ENCODE data around the gene UAP1L1. TPM values are rescaled to one million over a fixed set of nuclear protein-coding genes. Genes with fewer than 3 reads are reported as not detected.
A peak's percentile ranks its signal among the peaks of the same experiment; 100 is the strongest.

The UAP1L1 gene
- total RNA-seq, 2 donors from 2014 or later, result 19.9 to 22.0 TPM

GRCh38 chr9:137035507-137035834 is 41.8 kb upstream of the UAP1L1 start:
- DNase-seq (ENCODE audit: low spot score), result no peak
- H3K27ac Mint-ChIP-seq, result peak overlapping the region; percentile 91
- peak overlapping the region; percentile 79 for H3K4me3 Mint-ChIP-seq

GRCh38 chr9:137035937-137036336 is 41.4 kb upstream of the UAP1L1 start:
- Mint-ChIP-seq H3K27me3 (no peaks in the 10 kb centered on the region), H3K4me1 (ENCODE audit: low read depth in 2 of 2) (peaks cover 22 to 36% of the 10 kb centered on the region in 2 donors), H3K9me3 (no peaks in the 10 kb centered on the region), H3K4me3 (no peak overlapping the region), H3K27ac (peak overlapping the region in 1 of 2 donors; percentile 91), H3K36me3 (no peaks in the 10 kb centered on the region)
- DNase-seq (ENCODE audit: low spot score), result no peak
- ATAC-seq, result no peak

More at GRCh38 chr9:137035507-137035834, 41.8 kb upstream of the UAP1L1 start:
- Mint-ChIP-seq H3K4me1 (ENCODE audit: low read depth in 2 of 2) (peaks cover 26 to 41% of the 10 kb centered on the region in 2 donors), H3K9me3 (no peaks in the 10 kb centered on the region), H3K36me3 (no peaks in the 10 kb centered on the region), H3K27me3 (no peaks in the 10 kb centered on the region)
- ATAC-seq, result no peak

GRCh38 chr9:137037035-137037434 is 40.3 kb upstream of the UAP1L1 start:
- ATAC-seq, result no peak
- no peak for DNase-seq (ENCODE audit: low spot score)
- no peaks in the 10 kb centered on the region for H3K9me3 Mint-ChIP-seq
- no peaks in the 10 kb centered on the region for H3K27me3 Mint-ChIP-seq
- no peak overlapping the region for H3K27ac Mint-ChIP-seq
- H3K4me1 Mint-ChIP-seq (ENCODE audit: low read depth in 2 of 2), result peaks cover 18 to 30% of the 10 kb centered on the region in 2 donors
- H3K36me3 Mint-ChIP-seq, result no peaks in the 10 kb centered on the region
- no peak overlapping the region for H3K4me3 Mint-ChIP-seq

- ATAC-seq (no peak), DNase-seq (ENCODE audit: low spot score) (no peak)
- no peak overlapping the region for H3K4me3 Mint-ChIP-seq
- H3K27me3 Mint-ChIP-seq, result no peaks in the 10 kb centered on the region
- no peaks in the 10 kb centered on the region for H3K36me3 Mint-ChIP-seq
- no peak overlapping the region for H3K27ac Mint-ChIP-seq
- no peaks in the 10 kb centered on the region for H3K9me3 Mint-ChIP-seq
- peaks cover 15 to 27% of the 10 kb centered on the region in 2 donors for H3K4me1 Mint-ChIP-seq (ENCODE audit: low read depth in 2 of 2)
Measured at GRCh38 chr9:137037483-137037882, 39.8 kb upstream of the UAP1L1 start.

- ATAC-seq (no peak), DNase-seq (ENCODE audit: low spot score) (no peak)
- Mint-ChIP-seq H3K4me1 (ENCODE audit: low read depth in 2 of 2) (peaks cover 10 to 12% of the 10 kb centered on the region in 2 donors), H3K4me3 (no peak overlapping the region), H3K36me3 (no peaks in the 10 kb centered on the region), H3K27ac (no peak overlapping the region), H3K9me3 (no peaks in the 10 kb centered on the region), H3K27me3 (no peaks in the 10 kb centered on the region)
Measured at GRCh38 chr9:137038916-137039315, 38.4 kb upstream of the UAP1L1 start.

- Mint-ChIP-seq H3K27ac (no peak overlapping the region), H3K4me3 (no peak overlapping the region), H3K4me1 (ENCODE audit: low read depth in 2 of 2) (peaks cover 8% of the 10 kb centered on the region in 2 donors), H3K9me3 (no peaks in the 10 kb centered on the region), H3K27me3 (peaks cover 0 to 2% of the 10 kb centered on the region in 2 donors), H3K36me3 (no peaks in the 10 kb centered on the region)
- ATAC-seq, result no peak
- no peak for DNase-seq (ENCODE audit: low spot score)
Measured at GRCh38 chr9:137039611-137040366, 37.5 kb upstream of the UAP1L1 start.

- H3K27me3 Mint-ChIP-seq, result peaks cover 0 to 4% of the 10 kb centered on the region in 2 donors
- DNase-seq (ENCODE audit: low spot score), result no peak
- peaks cover 4 to 6% of the 10 kb centered on the region in 2 donors for H3K4me1 Mint-ChIP-seq (ENCODE audit: low read depth in 2 of 2)
- H3K36me3 Mint-ChIP-seq, result no peaks in the 10 kb centered on the region
- no peak overlapping the region for H3K27ac Mint-ChIP-seq
- no peaks in the 10 kb centered on the region for H3K9me3 Mint-ChIP-seq
- no peak for ATAC-seq
- H3K4me3 Mint-ChIP-seq, result no peak overlapping the region
Measured at GRCh38 chr9:137040568-137040967, 36.7 kb upstream of the UAP1L1 start.

GRCh38 chr9:137041124-137041523 is 36.2 kb upstream of the UAP1L1 start:
- no peak for ATAC-seq
- H3K36me3 Mint-ChIP-seq, result no peaks in the 10 kb centered on the region
- peaks cover 0 to 4% of the 10 kb centered on the region in 2 donors for H3K27me3 Mint-ChIP-seq
- no peak overlapping the region for H3K27ac Mint-ChIP-seq
- peaks cover 4 to 6% of the 10 kb centered on the region in 2 donors for H3K4me1 Mint-ChIP-seq (ENCODE audit: low read depth in 2 of 2)
- H3K9me3 Mint-ChIP-seq, result no peaks in the 10 kb centered on the region
- DNase-seq (ENCODE audit: low spot score), result no peak
- no peak overlapping the region for H3K4me3 Mint-ChIP-seq

GRCh38 chr9:137042751-137043727 is 34.3 kb upstream of the UAP1L1 start:
- peaks cover 4 to 9% of the 10 kb centered on the region in 2 donors for H3K4me1 Mint-ChIP-seq (ENCODE audit: low read depth in 2 of 2)
- no peak overlapping the region for H3K4me3 Mint-ChIP-seq
- no peaks in the 10 kb centered on the region for H3K36me3 Mint-ChIP-seq
- H3K9me3 Mint-ChIP-seq, result no peaks in the 10 kb centered on the region
- H3K27ac Mint-ChIP-seq, result no peak overlapping the region
- peaks cover 0 to 12% of the 10 kb centered on the region in 2 donors for H3K27me3 Mint-ChIP-seq
- DNase-seq (ENCODE audit: low spot score) (no peak), ATAC-seq (no peak)

- Mint-ChIP-seq H3K4me1 (ENCODE audit: low read depth in 2 of 2) (peaks cover 4 to 9% of the 10 kb centered on the region in 2 donors), H3K4me3 (no peak overlapping the region), H3K36me3 (no peaks in the 10 kb centered on the region), H3K27ac (no peak overlapping the region), H3K9me3 (no peaks in the 10 kb centered on the region), H3K27me3 (peaks cover 0 to 13% of the 10 kb centered on the region in 2 donors)
- DNase-seq (ENCODE audit: low spot score) (no peak), ATAC-seq (no peak)
Measured at GRCh38 chr9:137044037-137044436, 33.3 kb upstream of the UAP1L1 start.

GRCh38 chr9:137044502-137045177 is 32.7 kb upstream of the UAP1L1 start:
- Mint-ChIP-seq H3K36me3 (no peaks in the 10 kb centered on the region), H3K4me3 (peak overlapping the region; percentile 48), H3K27me3 (peaks cover 3 to 15% of the 10 kb centered on the region in 2 donors), H3K9me3 (no peaks in the 10 kb centered on the region), H3K4me1 (ENCODE audit: low read depth in 2 of 2) (peaks cover 4 to 11% of the 10 kb centered on the region in 2 donors), H3K27ac (no peak overlapping the region)
- no peak for ATAC-seq
- DNase-seq (ENCODE audit: low spot score), result no peak

- no peaks in the 10 kb centered on the region for H3K9me3 Mint-ChIP-seq
- H3K27ac Mint-ChIP-seq, result no peak overlapping the region
- peak; percentile 7 to 19 for ATAC-seq
- peak overlapping the region; percentile 48 for H3K4me3 Mint-ChIP-seq
- DNase-seq (ENCODE audit: low spot score), result no peak
- peaks cover 4 to 14% of the 10 kb centered on the region in 2 donors for H3K4me1 Mint-ChIP-seq (ENCODE audit: low read depth in 2 of 2)
- H3K36me3 Mint-ChIP-seq, result no peaks in the 10 kb centered on the region
- H3K27me3 Mint-ChIP-seq, result peaks cover 8 to 19% of the 10 kb centered on the region in 2 donors
Measured at GRCh38 chr9:137045294-137046087, 31.8 kb upstream of the UAP1L1 start.

Measured in natural killer cell treated with Interleukin-12 subunit alpha and Interleukin-12 subunit beta and Interleukin-15 and Interleukin-18, amount 100 ng/mL, for 72 hours (primary cell).